CD4-positive, alpha-beta T cell treated with Interleukin-17A for 4 hours (primary cell): ENCODE results near the gene PCDHB16.
"Not testable (repeated sequence)": the region's sequence is repeated elsewhere in the genome, so short reads cannot be mapped to it uniquely, and the experiment has no call there.

ENCODE experiments used
- DNase-seq: peaks from one replicate; pipeline ENCODE4 v3.0.0-alpha.2; 2020; ENCODE audit warnings: mixed read lengths

PCDHB16 gene

DNA sequence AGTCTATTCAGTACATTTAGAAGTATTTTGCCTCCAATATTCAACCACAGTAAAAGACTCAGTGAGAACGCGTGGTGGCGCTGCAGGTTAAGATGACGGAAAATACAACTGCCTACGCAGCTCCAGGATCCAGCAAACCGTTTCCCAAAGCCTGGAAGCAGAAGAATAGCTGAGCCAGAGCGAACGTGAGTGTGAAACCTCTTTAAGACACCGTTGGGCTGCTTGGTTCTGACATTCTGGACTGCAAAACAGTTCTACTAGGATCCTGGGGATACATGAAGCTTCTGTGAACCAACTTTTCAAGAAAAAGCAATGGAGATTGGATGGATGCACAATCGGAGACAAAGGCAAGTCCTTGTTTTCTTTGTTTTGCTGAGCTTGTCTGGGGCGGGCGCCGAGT, at the start of gene PCDHB16:
Gene PCDHB16, plus strand, starts transcription at position 140 of the 400 bp plus-strand sequence. Its CDS starts 173 bp downstream, at position 313.
- DNase-seq, result no peak

DNA sequence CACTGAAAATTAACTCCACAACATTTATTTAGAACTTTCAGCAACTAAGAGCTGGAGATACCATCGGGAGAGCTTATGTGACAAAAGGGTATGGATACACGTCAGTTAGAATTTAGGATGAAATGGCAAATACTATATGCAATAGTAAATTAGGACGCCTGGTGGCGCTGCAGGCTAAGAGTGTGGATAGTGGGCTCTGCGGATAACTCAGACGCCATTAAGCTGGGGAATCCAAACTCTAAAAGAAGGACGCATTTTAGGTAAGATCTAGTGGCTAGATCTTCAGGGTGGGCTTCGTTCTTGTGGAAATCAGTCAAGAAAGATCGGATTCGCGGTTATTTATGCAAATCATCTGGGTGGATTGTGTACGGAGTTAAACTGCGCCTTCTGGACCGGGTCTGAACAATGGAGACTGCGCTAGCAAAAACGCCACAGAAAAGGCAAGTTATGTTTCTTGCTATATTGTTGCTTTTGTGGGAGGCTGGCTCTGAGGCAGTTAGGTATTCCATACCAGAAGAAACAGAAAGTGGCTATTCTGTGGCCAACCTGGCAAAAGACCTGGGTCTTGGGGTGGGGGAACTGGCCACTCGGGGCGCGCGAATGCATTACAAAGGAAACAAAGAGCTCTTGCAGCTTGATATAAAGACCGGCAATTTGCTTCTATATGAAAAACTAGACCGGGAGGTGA, 47.0 kb upstream of the PCDHB16 start, which contains the start of gene PCDHB5:
Gene PCDHB5, plus strand, starts transcription at position 177 of the 688 bp plus-strand sequence. Its CDS starts 229 bp downstream, at position 406.
- no peak for DNase-seq

DNA sequence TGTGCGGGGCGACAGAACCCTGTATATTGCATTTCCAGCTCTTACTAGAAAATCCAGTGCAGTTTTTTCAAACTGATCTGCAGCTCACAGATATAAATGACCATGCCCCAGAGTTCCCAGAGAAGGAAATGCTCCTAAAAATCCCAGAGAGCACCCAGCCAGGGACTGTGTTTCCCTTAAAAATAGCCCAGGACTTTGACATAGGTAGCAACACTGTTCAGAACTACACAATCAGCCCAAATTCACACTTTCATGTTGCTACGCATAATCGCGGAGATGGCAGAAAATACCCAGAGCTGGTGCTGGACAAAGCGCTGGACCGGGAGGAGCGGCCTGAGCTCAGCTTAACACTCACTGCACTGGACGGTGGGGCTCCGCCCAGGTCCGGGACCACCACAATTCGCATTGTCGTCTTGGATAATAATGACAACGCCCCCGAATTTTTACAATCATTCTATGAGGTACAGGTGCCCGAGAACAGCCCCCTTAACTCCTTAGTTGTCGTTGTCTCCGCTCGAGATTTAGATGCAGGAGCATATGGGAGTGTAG, 46.4 kb upstream of the PCDHB16 start:
- no peak for DNase-seq

DNA sequence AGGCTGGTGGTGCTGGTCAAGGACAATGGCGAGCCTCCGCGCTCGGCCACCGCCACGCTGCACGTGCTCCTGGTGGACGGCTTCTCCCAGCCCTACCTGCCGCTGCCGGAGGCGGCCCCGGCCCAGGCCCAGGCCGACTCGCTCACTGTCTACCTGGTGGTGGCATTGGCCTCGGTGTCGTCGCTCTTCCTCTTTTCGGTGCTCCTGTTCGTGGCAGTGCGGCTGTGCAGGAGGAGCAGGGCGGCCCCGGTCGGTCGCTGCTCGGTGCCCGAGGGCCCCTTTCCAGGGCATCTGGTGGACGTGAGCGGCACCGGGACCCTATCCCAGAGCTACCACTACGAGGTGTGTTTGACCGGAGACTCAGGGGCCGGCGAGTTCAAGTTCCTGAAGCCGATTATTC, 44.8 kb upstream of the PCDHB16 start:
- not testable (repeated sequence) for DNase-seq

DNA sequence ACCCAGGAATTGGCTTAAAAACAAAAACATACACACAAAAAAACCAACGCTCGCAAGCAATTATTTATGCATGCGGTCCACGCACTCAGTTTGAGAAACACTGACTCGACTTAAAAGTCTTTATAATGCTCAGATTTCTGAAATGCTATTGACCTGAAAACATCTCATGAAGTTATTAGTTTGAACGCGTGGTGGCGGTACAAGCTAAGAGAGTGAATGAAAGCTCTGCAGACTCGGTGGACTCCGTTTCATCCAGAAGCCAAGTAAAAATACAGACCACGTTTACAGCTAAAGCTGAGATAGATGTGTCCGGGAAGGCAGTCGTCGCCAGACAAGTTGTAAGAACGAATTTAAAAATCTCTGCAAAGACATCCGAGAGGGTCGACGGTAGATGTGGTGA, 32.4 kb upstream of the PCDHB16 start, which contains the start of gene PCDHB6:
Gene PCDHB6, plus strand, starts transcription at position 246 of the 400 bp plus-strand sequence. CDS start 201 bp downstream, outside the sequence.
- DNase-seq, result no peak

DNA sequence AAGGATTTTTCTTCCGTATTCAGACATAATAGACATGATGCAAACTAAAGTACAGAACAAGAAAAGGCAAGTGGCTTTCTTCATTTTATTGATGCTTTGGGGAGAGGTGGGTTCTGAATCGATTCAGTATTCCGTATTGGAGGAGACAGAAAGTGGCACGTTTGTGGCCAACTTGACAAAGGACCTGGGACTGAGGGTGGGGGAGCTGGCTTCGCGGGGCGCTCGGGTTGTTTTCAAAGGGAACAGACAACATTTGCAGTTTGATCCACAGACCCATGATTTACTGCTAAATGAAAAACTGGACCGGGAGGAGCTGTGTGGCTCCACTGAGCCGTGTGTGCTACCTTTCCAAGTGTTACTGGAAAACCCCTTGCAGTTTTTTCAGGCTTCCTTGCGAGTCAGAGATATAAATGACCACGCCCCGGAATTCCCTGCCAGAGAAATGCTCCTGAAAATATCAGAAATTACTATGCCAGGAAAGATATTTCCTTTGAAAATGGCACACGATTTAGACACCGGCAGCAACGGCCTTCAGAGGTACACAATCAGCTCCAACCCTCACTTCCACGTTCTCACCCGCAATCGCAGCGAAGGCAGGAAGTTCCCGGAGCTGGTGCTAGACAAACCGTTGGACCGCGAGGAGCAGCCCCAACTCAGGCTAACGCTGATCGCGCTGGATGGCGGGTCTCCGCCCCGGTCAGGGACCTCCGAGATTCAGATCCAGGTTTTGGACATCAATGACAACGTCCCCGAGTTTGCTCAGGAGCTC, 31.8 kb upstream of the PCDHB16 start:
- DNase-seq, result no peak

DNA sequence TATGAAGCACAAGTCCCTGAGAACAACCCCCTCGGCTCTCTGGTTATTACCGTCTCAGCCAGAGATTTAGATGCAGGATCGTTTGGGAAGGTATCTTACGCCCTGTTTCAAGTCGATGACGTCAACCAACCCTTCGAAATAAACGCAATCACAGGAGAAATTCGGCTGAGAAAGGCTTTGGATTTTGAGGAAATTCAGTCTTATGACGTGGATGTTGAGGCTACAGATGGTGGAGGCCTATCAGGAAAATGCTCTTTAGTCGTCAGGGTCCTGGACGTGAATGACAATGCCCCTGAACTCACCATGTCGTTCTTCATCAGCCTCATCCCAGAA, 31.2 kb upstream of the PCDHB16 start:
- no peak for DNase-seq

DNA sequence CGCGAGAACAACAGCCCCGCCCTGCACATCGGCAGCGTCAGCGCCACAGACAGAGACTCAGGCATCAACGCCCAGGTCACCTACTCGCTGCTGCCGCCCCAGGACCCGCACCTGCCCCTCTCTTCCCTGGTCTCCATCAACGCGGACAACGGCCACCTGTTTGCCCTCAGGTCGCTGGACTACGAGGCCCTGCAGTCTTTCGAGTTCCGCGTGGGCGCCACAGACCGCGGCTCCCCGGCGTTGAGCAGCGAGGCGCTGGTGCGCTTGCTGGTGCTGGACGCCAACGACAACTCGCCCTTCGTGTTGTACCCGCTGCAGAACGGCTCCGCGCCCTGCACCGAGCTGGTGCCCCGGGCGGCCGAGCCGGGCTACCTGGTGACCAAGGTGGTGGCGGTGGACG, 30.6 kb upstream of the PCDHB16 start:
- DNase-seq, result not testable (repeated sequence)

DNA sequence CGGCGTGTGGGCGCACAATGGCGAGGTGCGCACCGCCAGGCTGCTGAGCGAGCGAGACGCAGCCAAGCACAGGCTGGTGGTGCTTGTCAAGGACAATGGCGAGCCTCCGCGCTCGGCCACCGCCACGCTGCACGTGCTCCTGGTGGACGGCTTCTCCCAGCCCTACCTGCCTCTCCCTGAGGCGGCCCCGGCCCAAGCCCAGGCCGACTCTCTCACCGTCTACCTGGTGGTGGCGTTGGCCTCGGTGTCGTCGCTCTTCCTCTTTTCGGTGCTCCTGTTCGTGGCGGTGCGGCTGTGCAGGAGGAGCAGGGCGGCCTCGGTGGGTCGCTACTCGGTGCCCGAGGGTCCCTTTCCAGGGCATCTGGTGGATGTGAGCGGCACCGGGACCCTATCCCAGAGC, 30.1 kb upstream of the PCDHB16 start:
- DNase-seq, result not testable (repeated sequence)

DNA sequence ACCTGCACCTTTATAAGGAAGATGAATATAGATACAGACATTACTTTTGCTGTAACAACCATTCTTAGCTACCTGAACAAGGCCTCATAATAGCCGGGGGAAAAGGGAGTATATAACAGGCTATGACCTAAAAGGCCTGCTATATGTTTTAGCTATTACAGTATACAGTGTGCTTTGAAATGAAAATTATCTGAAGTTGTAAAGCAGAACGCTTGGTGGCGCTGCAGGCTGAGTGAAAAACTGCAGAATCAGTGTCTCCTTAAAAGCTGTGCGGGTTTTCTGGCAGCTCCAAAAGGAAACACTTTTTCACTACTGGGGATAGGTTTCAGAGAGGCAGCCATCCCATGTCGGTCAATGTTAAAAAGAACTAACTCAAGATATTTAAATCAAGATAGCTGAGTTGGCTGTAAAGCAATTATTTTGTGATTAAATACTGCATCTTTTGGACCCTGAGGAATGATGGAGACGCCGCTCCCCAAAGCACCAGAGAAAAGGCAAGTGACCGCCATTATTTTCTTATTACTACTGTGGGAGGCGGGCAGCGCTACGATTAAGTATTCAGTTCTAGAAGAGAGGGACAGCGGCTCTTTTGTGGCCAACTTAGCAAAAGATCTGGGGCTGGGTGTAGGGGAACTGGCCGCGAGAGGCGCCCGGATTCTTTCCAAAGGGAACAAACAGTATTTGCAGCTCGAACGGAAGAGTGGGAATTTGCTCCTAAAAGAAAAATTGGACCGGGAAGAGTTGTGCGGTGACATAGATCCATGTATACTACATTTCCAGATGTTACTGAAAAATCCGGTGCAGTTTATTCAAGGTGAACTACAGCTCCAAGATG, 26.4 kb upstream of the PCDHB16 start:
- no peak for DNase-seq

DNA sequence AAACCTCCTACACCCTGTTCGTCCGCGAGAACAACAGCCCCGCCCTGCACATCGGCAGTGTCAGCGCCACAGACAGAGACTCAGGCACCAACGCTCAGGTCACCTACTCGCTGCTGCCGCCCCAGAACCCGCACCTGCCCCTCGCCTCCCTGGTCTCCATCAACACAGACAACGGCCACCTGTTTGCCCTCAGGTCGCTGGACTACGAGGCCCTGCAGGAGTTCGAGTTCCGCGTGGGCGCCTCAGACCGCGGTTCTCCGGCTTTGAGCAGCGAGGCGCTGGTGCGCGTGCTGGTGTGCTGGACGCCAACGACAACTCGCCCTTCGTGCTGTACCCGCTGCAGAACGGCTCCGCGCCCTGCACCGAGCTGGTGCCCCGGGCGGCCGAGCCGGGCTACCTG, 24.8 kb upstream of the PCDHB16 start:
- not testable (repeated sequence) for DNase-seq

DNA sequence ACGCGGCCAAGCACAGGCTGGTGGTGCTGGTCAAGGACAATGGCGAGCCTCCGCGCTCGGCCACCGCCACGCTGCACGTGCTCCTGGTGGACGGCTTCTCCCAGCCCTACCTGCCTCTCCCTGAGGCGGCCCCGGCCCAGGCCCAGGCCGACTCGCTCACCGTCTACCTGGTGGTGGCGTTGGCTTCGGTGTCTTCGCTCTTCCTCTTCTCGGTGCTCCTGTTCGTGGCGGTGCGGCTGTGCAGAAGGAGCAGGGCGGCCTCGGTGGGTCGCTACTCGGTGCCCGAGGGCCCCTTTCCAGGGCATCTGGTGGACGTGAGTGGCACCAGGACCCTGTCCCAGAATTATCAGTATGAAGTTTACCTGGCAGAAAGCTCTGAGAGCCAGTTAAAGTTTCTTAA, 24.3 kb upstream of the PCDHB16 start:
- DNase-seq, result not testable (repeated sequence)

DNA sequence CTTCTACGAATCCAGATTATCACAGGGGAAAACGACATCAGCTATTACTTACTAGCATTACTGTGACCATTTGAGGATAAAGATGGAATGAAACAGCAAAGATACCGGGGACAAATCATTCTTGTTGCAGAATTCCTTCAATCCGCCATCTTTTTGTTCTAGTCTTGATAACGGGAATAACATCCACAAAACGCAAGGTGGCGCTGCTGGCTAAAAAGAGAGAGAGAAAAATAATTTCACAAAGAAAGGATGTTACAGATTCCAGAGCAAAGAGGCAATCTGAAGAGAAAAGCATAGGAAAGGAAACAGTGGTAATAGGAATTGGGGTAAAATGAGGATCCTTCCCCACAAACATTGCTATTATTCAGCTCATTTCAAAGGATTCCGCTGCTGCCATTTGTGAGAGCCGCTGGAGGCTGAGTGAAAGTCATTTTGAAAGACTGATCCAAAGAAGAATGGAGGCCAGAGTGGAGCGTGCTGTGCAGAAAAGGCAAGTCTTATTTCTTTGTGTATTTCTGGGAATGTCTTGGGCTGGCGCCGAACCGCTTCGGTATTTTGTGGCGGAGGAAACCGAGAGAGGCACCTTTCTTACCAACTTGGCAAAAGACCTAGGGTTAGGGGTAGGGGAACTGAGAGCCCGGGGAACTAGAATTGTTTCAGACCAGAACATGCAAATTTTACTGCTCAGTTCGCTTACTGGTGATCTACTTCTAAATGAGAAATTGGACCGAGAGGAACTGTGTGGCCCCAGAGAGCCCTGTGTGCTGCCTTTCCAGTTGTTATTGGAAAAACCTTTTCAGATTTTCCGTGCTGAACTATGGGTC, 9.6 kb upstream of the PCDHB16 start, which contains the start of gene PCDHB7:
Gene PCDHB7, plus strand, starts transcription at position 264 of the 824 bp plus-strand sequence. Its CDS starts 192 bp downstream, at position 456.
- DNase-seq, result peak; percentile 21

DNA sequence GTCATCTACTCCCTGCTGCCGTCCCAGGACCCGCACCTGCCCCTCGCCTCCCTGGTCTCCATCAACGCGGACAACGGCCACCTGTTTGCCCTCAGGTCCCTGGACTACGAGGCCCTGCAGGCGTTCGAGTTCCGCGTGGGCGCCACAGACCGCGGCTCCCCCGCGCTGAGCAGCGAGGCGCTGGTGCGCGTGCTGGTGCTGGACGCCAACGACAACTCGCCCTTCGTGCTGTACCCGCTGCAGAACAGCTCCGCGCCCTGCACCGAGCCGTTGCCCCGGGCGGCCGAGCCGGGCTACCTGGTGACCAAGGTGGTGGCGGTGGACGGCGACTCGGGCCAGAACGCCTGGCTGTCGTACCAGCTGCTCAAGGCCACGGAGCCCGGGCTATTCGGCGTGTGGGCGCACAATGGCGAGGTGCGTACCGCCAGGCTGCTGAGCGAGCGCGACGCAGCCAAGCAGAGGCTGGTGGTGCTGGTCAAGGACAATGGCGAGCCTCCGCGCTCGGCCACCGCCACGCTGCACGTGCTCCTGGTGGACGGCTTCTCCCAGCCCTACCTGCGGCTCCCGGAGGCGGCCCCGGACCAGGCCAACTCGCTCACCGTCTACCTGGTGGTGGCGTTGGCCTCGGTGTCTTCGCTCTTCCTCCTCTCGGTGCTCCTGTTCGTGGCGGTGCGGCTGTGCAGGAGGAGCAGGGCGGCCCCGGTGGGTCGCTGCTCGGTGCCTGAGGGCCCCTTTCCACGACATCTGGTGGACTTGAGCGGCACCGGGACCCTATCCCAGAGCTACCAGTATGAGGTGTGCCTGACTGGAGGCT, 7.7 kb upstream of the PCDHB16 start:
- not testable (repeated sequence) for DNase-seq

DNA sequence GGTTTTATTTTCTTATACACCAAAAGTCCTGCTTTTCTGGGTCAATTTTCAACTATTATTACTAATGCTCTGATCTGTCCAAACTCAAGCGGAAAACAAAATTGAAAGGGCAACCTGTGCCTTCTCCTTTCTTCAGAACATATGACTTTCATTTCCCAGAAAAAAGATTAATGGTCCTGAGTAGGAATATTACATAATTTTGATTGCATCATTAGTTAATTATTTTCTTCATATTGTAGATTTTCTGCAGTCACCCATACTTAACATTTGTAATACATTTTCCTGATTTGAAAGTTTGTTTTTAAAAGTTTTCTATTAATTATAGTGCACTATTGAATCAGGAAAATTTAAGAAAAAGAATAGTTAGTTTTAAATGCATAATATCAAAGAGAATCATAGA, 6.3 kb upstream of the PCDHB16 start:
- no peak for DNase-seq

DNA sequence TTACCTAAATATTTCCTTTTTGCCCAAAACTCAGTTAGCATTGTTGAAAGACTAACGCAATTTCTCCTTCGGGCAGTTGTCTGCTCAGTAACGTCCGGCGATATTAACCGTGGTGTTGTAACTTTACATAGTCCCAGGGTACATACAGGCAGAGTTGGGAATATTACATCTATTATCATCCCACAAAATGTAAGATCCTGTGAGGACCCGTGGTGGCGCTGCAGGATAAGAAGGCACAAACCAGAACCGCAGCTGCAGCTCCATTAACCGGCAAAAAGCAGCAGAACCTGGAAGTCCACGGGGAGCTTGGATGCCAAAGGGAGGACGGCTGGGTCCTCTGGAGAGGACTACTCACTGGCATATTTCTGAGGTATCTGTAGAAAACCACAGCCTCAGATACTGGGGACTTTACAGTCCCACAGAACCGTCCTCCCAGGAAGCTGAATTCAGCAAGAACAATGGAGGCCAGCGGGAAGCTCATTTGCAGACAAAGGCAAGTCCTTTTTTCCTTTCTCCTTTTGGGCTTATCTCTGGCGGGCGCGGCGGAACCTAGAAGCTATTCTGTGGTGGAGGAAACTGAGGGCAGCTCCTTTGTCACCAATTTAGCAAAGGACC, 4.5 kb upstream of the PCDHB16 start, which contains the start of gene PCDHB8:
Gene PCDHB8, plus strand, starts transcription at position 214 of the 615 bp plus-strand sequence. Its CDS starts 245 bp downstream, at position 459.
- DNase-seq, result not testable (repeated sequence)

DNA sequence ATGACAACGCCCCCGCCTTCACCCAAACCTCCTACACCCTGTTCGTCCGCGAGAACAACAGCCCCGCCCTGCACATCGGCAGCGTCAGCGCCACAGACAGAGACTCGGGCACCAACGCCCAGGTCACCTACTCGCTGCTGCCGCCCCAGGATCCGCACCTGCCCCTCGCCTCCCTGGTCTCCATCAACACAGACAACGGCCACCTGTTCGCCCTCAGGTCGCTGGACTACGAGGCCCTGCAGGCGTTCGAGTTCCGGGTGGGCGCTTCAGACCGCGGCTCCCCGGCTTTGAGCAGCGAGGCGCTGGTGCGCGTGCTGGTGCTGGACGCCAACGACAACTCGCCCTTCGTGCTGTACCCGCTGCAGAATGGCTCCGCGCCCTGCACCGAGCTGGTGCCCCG, 2.8 kb upstream of the PCDHB16 start:
- not testable (repeated sequence) for DNase-seq

DNA sequence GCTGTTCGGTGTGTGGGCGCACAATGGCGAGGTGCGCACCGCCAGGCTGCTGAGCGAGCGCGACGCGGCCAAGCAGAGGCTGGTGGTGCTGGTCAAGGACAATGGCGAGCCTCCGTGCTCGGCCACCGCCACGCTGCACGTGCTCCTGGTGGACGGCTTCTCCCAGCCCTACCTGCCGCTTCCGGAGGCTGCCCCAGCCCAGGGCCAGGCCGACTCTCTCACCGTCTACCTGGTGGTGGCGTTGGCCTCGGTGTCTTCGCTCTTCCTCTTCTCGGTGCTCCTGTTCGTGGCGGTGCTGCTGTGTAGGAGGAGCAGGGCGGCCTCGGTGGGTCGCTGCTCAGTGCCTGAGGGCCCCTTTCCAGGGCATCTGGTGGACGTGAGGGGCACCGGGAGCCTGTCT, 2.3 kb upstream of the PCDHB16 start:
- not testable (repeated sequence) for DNase-seq

DNA sequence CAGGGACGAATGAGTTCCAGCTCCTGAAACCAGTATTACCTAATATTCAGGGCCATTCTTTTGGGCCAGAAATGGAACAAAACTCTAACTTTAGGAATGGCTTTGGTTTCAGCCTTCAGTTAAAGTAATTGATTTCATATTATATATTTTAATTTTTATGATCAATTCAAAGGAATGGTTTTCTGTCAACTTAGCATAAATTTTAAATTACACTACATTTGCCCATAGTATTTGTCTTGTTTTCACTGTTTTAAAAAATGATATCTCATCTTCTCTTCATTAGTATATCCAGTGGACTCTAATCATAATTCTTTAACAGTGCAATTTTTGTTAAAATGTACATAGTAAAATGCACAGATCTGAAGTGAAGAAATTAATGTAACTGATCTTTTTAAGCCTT, 1.9 kb upstream of the PCDHB16 start:
- DNase-seq, result no peak
